ENCODE results near the gene ZNF629. TPM values are rescaled to one million over a fixed set of nuclear protein-coding genes. Genes with fewer than 3 reads are reported as not detected.
"Not testable (repeated sequence)": the region's sequence is repeated elsewhere in the genome, so short reads cannot be mapped to it uniquely, and the experiment has no call there.

The ZNF629 gene
- total RNA-seq, 4 donors from 2014 or later = 8.7 to 15.0 (median 11.5) TPM

GRCh38 chr16:30816769-30817168, 29.8 kb upstream of the ZNF629 start:
- no peak for TF ChIP-seq CTCF (IDR thresholded peaks at IDR 0.05)
- DNase-seq (ENCODE audit: low spot score) (no peak), ATAC-seq (ENCODE audit: low FRiP score) (no peak)

DNA sequence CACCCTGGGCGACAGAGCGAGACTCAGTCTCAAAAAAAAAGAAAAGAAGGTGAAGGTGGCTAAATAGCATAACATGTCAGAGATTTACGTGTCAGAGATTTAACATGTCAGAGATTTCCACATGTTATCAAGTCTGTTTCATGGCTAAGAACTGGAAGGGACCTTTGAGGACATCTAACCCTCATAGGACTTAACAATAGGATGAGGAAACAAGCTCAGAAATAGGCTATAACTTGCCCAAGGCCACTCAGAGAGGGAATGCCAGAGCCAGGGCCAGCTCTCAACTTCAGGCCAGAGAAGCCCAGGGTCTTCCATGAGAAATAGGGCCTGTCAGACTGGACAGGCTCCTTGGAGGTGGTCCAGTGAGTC, 26.8 kb upstream of the ZNF629 start:
- ATAC-seq (ENCODE audit: low FRiP score) (peak; percentile 12), DNase-seq (ENCODE audit: low spot score) (no peak)
- TF ChIP-seq CTCF (IDR thresholded peaks at IDR 0.05) = no peak

DNA sequence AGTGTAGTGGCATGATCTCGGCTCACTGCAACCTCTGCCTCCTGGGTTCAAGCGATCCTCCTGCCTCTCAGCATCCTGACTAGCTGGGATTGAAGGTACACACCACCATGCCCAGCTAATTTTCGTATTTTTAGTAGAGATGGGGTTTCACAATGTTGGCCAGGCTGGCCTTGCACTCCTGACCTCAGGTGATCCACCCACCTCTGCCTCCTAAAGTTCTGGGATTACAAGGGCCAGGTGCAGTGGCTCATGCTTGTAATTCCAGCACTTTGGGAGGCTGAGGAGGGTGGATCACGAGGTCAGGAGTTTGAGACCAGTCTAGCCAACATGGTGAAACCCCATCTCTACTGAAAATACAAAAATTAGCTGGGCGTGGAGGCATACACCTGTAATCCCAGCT, 22.7 kb upstream of the ZNF629 start:
- not testable (repeated sequence) for ATAC-seq (ENCODE audit: low FRiP score); DNase-seq (ENCODE audit: low spot score)

GRCh38 chr16:30808890-30809426, 22.0 kb upstream of the ZNF629 start:
- DNase-seq (ENCODE audit: low spot score); ATAC-seq (ENCODE audit: low FRiP score): not testable (repeated sequence)

GRCh38 chr16:30808146-30808545, 21.1 kb upstream of the ZNF629 start:
- DNase-seq (ENCODE audit: low spot score) = no peak

DNA sequence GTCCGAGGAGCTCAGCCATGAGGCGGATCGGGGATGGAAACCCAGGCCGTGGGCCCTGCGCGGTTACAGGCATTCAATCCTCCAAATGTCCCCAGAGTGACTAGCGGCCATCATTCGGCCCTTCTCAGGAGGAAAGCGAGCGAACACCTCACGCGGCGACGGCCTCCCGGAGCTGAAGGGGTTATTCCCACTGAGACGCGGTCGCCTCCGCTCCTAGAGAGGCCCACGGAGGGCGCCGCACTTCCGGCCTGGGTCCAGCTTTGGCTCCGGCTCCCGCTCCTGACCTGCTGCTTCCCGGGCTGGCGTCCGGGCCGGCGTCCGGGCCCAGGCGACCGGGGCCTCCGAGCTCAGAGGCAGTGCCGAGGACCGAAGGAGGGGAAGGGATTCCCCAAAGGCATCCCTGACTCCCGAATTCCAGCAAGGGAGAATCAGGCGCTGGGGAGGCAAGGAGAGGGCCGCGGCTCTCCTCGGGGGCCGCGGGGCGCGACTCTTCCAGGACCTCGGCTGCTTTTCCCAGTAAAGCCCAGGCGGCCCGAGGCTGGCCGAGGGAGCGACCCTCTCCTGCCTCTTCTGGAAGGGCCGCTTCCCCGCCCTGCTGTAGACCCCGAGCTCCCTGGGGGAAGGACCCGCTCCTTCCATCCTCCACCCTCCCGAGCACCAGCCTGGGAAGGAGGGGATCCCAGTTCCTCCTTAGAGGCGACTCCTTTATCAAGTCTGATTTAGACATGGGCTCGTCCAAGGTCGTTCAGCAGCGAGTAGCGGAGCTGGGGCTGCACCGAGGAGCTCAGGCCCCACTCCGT, 18.6 kb upstream of the ZNF629 start:
- DNase-seq (ENCODE audit: low spot score) (peak; percentile 52), ATAC-seq (ENCODE audit: low FRiP score) (peak; percentile 96)
- no peak for TF ChIP-seq CTCF (IDR thresholded peaks at IDR 0.05)

More at GRCh38 chr16:30808146-30808545, 21.1 kb upstream of the ZNF629 start:
- no peak for ATAC-seq (ENCODE audit: low FRiP score)
- no peak for TF ChIP-seq CTCF (IDR thresholded peaks at IDR 0.05)

GRCh38 chr16:30805056-30805369, 18.0 kb upstream of the ZNF629 start:
- no peak for ATAC-seq (ENCODE audit: low FRiP score)
- no peak for DNase-seq (ENCODE audit: low spot score)
- no peak for TF ChIP-seq CTCF (IDR thresholded peaks at IDR 0.05)

DNA sequence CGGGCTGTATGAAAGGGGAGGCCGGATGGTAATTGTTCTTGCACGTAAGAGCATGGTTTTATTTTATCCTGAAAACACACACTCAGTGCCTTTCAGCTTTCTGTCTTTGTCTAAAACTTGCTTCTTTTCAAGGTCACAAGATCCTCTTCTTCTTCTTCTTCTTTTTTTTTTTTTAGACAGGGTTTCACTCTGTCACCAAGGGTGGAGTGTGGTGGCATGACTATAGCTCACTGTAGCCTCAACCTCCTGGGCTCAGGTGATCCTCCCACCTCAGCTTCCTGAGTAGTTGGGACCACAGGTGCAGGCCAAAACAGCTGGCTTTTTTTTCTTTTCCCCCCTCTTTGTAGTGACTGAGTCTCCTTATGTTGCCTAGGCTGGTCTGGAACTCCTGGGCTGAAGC, 15.9 kb upstream of the ZNF629 start:
- no peak for TF ChIP-seq CTCF (IDR thresholded peaks at IDR 0.05)
- ATAC-seq (ENCODE audit: low FRiP score) (no peak), DNase-seq (ENCODE audit: low spot score) (no peak)

Data from omental fat pad (tissue), 4 donors.